Uterus (tissue), 2 donors: ENCODE data around the gene RPS19BP1.

Source experiments
- CTCF ChIP-seq, 4 experiments: fragments of 200-600 bp in 2 of 4; fragments of 450-650 bp in 2 of 4; sonication (generic) in 2 of 4; IDR thresholded peaks; one replicate each; pipeline ENCODE4 v1.5.1; 2016 to 2019; ENCODE audit warnings: antibody characterized with exemption in 4 of 4, mild to moderate bottlenecking in 2 of 4, moderate library complexity in 1 of 4
- POLR2A ChIP-seq, 2 donors: fragments of 450-650 bp; IDR thresholded peaks; one replicate each; pipeline ENCODE4 v1.6.1; 2016; ENCODE audit warnings: antibody characterized with exemption in 2 of 2, mild to moderate bottlenecking in 1 of 2, moderate library complexity in 1 of 2

GRCh38 chr22:39520226-39521105 is 12.1 kb downstream of the RPS19BP1 start, which contains the start of gene ATF4:
- TF ChIP-seq CTCF (IDR thresholded peaks at IDR 0.05) (peak in 1 of 4 experiments; percentile 19), POLR2A (IDR thresholded peaks at IDR 0.05) (peak; percentile 83 to 97)
